NCI-H446 (cell line): ENCODE measurements around the gene ASF1B.

Experiments used
- DNase-seq, 2 experiments: peaks; one replicate each; lab custom pipeline; 2025; lab: John Stamatoyannopoulos, UW

ASF1B gene

DNA sequence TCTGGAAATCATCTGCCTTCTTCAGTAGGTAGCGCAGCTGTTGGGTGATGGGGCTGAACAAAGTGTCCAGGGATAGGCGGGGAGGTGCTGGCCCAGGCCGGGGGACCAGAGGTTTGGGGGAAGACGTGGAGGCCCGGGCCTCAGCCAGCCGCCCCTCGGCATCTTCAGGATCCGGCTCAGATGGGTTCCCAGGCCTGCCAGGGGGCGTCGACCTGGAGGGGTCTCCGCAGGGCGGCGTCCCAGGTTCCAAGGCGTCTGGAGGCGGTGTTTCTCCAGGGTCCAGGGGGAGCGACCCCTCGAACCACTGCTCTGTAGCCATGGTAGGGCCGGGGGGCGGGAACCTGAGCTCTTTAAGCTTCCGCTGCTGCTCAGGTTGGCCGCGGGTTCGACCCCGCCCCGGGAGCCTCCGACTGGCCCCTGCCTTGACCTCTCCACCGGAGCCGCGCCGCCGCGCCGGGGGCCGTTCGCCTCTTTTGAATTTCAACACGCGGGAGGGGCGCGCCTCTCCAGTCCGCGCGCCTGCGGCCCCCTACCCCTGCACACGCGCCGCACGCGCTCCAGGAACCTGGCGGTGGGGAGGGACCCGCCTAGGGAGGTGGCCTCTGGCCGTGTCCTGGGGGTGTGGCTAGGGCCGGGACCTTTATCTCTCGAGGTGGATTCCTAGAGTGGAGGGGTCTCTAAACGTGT is 50.9 kb downstream of the ASF1B start, which contains the start of gene C19orf67:
Gene C19orf67, minus strand, starts transcription at position 475 of the 687 bp plus-strand sequence. Its CDS starts 156 bp downstream, at position 319.
- no peak for DNase-seq

DNA sequence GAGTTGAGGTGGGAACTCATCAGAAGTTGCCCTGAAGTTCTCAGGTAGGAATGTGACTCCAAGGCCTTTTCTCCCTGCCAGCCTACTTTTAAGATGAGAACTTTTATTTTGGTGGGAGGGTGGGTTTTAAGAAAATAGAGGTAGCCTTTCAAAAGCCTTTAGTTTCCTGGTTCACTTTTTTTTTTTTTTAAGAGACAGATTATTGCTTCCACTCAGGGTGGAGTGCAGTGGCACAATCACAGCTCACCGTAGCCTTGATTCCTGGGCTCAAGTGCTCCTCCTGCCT is 53.8 kb downstream of the ASF1B start:
- DNase-seq, result no peak

DNA sequence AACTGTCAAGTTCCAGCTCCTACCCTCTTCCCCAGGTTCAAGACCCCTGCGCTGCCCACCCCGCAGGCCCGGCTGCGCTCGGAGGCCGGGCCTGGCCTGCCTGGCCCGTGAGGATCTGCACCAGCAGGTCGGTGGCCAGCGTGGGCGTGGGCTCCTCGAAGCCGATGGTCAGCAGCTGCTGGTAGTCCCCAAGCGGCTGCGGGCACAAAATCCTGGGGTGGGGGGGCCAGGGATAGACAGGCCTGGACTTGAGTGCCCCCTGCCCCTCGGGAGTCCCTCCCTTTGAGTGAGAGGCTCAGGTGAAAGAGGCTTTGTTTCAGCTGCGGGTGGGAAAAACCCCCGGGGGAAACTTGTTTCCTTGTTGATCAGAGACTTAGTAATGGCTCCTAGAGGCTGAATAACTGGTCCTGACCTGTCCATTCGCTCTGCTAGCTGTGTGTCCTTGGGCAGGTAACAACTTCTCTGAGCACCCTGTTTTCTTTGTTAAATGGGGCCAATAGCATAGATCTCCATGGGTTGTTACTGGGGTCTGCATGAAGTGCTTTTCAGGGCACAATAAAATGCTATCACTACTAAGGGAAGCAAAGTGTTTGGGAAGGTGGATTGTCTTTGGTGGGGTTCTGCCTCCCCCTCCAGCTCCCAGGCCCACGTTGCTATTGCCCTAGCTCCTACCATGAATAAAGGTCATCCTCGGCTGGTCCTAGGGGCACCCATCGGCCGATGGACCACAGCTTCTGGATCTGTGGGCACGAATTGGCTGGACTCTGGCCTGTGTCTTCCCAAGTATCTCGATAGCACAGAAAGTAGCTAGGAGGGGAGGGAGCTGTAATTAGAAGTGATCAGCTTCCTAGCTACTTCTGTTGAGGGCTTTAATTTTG is 54.4 kb downstream of the ASF1B start:
- no peak for DNase-seq

DNA sequence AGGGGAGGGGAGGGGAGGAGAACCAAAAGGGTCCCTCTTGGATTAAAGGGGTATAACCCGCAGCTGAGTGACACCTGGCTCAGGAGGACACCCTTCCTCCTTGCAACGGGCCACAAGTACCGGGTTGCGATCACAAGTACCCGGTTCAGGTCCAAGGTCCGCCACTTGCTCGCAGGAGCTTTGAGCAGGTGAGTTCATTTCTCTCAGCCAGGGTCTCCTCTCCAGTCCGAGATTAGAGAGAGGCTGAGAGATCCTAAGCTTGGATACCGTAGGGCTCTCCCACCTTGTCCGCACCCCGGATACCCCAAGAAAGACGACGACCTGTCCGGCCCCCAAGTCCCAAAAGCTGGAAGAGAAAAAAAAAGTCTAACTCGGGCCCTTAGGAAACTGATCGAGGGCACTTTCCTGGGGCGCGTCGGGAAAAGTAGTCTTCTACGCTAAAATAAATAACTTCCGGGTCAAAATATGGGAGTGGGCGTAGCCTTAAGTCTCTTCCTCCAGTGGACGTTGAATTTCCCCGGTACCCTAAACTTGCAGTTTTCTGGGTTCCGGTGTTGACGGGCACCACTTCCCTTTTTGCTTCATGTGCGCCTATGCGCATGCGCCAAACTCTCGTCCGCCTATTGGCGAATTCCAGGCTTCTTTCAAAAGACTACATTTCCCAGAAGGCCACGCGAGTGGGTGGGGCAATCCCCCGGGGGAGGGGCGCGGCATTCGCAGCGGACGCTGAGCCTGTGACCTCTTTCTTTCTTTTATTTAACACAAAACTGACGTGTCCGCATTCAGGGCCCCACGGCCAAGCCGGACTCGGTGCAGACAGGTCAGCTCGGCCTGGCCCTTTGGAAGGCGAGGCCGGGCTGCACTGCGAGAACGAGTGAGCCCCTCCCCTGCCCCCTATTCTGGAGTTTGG is 55.2 kb downstream of the ASF1B start:
- peak; percentile 99 to 100 for DNase-seq

DNA sequence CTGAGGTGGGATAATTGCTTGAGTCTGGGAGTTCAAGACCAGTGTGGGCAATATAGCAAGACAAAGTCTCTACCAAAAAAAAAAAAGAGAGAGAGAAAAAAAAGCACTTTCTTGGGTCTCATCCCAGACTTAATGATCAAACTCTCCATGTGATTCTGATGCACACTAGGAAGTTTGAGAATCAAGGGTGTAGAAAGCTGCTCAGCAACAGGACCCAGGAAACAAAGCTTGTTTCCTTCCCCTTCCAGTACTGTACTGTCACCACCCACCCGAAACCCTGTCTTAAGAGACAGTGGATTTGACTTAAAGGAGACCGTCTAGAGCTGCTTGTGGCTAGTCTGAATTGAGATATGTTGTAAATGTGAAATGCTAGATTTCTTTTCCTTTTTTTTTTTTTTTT is 58.0 kb downstream of the ASF1B start:
- no peak for DNase-seq

DNA sequence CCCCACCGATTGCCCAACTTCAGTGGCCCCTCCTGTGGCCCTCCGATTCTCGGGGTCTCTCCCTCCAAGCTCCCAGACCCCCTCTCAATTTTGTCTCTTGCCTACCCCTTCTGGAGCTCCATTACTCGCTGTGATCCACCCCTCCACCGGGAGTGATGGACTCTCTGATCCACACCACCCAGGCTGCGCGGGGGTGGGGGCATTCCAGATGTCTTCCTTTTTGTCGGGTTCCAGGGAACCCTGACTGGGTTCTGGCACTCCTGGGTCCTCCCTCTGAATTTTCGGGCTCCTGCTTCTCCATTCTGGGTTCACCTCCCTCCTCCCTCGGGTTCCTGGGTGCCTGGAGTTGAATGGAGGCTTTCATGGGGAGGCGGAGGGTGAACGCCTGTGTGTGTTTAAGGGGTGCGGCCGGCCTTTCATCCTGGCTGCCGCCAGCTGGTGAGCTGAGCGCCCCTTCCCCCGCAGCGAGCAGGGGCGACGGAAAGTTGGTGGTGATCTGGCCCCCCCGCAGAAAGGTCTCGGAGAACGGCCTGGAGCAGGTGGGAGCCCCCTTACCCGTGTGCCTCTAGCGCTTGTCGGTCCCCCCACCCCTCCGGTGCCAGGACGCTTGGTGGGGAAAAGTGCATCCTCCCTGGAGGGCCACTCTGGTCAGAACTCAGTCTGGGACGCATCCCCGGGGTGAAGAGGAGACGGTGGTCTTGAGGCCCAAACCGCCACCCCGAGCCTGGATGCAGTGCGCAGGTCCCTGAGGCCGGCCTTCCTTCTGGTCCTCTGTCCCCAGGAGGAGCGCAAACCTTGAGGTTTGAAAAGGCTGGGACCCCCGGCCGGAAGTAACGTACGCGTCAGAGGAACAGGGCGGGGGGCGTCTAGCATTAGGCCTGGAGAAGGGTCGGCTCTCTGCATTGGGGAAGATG is 62.2 kb downstream of the ASF1B start:
- no peak for DNase-seq

DNA sequence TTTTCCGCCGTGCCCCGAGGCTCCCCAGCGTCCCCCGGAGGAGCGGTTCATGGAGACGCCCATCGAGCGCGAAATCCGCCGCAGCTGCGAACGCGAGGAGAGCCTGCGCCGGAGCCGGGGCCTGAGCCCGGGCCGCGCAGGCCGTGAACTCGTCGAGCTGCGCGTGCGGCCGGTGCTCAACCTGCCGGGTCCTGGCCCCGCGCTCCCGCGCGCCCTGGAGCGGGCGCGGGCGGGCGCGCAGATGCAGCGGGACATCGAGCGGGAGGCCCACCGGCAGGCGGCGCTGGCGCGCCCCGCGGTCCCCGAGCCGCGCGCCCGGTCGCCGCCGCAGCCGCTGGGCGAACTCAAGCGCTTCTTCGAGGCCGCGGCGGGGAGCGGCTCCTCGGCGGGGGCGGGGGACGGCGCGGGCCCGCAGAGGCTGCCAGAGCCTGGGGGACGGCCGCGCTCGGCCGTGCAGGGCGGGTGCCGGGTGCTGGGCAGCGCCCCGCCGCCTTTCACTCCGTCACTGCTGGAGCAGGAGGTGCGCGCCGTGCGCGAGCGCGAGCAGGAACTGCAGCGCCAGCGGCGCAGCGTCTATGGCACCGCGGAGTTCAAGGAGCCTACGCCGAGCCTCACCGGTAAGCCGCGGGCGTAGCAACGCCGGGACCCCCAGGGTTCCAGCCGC is 63.0 kb downstream of the ASF1B start:
- DNase-seq, result peak in 1 of 2 experiments; percentile 76

DNA sequence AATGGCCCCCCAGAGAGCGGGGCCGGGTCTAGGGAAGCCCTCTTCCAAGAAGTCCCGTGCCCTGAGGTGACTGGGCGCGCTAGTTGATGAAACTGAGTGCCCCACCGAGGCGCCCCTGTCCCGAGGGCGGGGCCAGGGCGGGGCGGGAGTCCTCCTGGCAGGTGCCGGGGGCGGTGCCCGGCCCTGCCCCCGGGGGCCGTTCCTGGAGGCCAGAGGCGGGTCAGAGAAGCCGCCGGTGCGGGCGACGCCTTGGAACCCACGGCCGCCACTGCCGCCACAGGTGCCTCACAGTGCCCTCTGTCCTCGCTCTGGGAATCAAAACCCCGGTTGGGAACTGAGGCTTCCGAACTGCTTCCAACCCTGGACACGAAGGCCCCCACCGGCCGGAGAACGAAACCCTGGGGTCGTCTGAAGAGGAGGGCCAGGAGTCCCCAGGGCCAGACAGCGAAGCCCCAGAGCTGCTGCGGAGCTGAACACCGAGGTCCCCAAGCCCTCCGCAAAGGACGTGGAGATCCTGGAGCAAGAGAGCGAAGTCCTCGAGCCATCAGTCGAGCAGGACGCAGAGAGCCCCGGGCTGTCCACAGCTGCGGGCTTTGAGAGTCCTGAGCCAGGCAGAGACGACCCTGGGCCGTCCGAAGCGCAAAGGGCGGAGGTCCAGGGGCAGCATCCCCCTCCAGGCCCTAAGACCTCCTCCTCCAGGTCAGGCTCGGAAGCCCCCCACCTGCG is 63.7 kb downstream of the ASF1B start, which contains the start of gene MISP3:
Gene MISP3, plus strand, starts transcription at position 252 of the 726 bp plus-strand sequence. CDS start 524 bp downstream, outside the sequence.
- no peak for DNase-seq

DNA sequence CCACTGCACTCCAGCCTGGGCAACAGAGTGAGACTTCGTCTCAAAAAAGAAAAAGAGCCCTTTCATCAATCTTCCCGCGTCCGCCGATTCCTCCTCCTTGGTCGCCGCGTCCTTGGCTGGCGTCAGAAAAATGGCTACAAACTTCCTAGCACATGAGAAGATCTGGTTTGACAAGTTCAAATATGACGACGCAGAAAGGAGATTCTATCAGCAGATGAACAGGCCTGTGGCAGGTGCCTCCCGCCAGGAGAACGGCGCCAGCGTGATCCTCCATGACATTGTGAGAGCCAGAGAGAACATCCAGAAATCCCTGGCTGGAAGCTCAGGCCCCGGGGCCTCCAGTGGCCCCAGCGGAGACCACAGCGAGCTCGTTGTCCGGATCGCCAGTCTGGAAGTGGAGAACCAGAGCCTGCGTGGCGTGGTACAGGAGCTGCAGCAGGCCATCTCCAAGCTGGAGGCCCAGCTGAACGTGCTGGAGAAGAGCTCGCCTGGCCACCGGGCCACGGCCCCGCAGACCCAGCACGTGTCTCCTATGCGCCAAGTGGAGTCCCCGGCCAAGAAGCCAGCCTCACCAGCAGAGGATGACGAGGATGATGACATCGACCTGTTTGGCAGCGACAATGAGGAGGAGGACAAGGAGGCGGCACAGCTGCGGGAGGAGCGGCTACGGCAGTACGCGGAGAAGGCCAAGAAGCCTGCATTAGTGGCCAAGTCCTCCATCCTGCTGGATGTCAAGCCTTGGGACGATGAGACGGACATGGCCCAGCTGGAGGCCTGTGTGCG is 65.9 kb downstream of the ASF1B start:
- no peak for DNase-seq
